Coronary artery (tissue), 2 donors: ENCODE data around the gene RASAL1.
A peak's percentile ranks its signal among the peaks of the same experiment; 100 is the strongest.
"Not testable (repeated sequence)": the region's sequence is repeated elsewhere in the genome, so short reads cannot be mapped to it uniquely, and the experiment has no call there.

Experiments
- DNase-seq: peaks from one replicate; pipeline ENCODE4 v3.0.0-alpha.2; 2017; ENCODE audit warnings: low spot score
- H3K27ac ChIP-seq, 2 donors: fragments of 200-600 bp; sonication (generic); one replicate each; pipeline ENCODE4 v1.5.1; 2016 to 2019
- H3K4me3 ChIP-seq: fragments of 200-600 bp; sonication (generic); 2 replicates; pipeline ENCODE4 v1.5.1; 2016; ENCODE audit warnings: mild to moderate bottlenecking, moderate library complexity
- TF ChIP-seq, protein P1 (sequence below): fragments of 200-600 bp; sonication (generic); IDR thresholded peaks from one replicate; pipeline ENCODE4 v1.5.1; 2019; ENCODE audit warnings: antibody characterized with exemption

Gene RASAL1

GRCh38 chr12:113146999-113147398, 11.4 kb upstream of the RASAL1 start:
- TF ChIP-seq, protein P1, sequence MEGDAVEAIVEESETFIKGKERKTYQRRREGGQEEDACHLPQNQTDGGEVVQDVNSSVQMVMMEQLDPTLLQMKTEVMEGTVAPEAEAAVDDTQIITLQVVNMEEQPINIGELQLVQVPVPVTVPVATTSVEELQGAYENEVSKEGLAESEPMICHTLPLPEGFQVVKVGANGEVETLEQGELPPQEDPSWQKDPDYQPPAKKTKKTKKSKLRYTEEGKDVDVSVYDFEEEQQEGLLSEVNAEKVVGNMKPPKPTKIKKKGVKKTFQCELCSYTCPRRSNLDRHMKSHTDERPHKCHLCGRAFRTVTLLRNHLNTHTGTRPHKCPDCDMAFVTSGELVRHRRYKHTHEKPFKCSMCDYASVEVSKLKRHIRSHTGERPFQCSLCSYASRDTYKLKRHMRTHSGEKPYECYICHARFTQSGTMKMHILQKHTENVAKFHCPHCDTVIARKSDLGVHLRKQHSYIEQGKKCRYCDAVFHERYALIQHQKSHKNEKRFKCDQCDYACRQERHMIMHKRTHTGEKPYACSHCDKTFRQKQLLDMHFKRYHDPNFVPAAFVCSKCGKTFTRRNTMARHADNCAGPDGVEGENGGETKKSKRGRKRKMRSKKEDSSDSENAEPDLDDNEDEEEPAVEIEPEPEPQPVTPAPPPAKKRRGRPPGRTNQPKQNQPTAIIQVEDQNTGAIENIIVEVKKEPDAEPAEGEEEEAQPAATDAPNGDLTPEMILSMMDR = no peak
- H3K27ac ChIP-seq = no peak overlapping the region
- DNase-seq = no peak

DNA sequence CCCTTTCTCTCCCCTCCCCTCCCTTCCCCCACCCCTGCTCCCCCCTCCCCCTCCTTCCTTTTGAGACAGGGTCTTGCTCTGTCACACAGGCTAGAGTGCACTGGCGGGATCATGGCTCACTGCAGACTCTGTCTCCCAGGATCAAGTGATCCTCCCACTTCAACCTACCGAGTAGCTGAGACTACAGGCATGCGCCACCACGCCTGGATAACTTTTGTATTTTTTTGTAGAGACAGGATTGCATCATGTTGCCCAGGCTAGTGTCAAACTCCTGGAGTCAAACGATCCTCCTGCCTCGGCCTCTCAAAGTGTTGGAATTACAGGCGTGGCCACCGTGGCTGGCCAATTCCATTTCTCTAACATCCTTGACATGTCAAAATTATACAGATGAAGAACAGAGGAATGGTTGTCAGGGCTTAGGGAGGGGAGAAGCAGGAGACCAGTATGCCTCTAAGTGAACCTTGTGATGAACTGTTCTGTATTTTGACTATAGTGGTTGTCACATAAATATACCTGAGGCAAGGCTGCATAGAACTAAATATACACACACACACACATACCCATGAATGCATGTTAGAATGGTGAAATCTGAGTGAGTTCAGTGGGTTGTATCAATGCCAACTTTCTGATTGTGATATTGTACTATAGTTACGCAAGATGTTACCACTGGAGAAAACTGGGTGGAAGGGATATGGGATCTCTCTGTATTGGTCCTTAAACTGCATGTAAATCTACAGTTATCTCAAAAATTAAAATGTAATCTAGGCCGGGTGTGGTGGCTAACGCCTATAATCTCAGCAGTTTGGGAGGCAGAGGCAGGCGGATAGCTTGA, 10.4 kb upstream of the RASAL1 start:
- H3K27ac ChIP-seq = no peak overlapping the region
- TF ChIP-seq, protein P1 = no peak
- DNase-seq = no peak
- H3K4me3 ChIP-seq = no peak overlapping the region

More at GRCh38 chr12:113146999-113147398, 11.4 kb upstream of the RASAL1 start:
- H3K4me3 ChIP-seq = no peak overlapping the region

- TF ChIP-seq, protein P1 = no peak
- no peak for DNase-seq
Observed at GRCh38 chr12:113144806-113145205, 9.2 kb upstream of the RASAL1 start.

DNA sequence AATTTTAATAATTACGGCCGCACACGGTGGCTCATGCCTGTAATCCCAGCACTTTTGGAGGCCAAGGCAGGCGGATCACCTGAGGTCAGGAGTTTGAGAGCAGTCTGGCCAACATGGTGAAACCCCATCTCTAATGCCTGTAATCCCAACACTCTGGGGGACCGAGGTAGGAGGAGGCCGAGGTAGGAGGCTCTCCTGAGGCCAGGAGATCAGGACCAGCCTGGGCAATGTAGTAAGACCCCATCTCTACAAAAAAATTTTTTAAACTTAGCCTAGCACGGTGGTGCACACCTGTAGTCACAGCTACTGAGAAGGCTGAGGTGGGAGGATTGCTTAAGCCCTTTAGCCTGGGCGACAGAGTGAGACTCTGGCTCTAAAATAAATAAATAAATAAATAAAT, 8.4 kb upstream of the RASAL1 start:
- H3K27ac ChIP-seq = no peak overlapping the region
- TF ChIP-seq, protein P1 = no peak
- no peak overlapping the region for H3K4me3 ChIP-seq
- DNase-seq = no peak

More at GRCh38 chr12:113144806-113145205, 9.2 kb upstream of the RASAL1 start:
- Histone ChIP-seq H3K27ac (no peak overlapping the region), H3K4me3 (no peak overlapping the region)

- no peak for DNase-seq
- H3K4me3 ChIP-seq = no peak overlapping the region
- peak overlapping the region in 1 of 2 donors; percentile 65 for H3K27ac ChIP-seq
- TF ChIP-seq, protein P1 = no peak
Observed at GRCh38 chr12:113142886-113143332, 7.3 kb upstream of the RASAL1 start.

- H3K4me3 ChIP-seq = no peak overlapping the region
- TF ChIP-seq, protein P1 = no peak
- peak overlapping the region in 1 of 2 donors; percentile 65 for H3K27ac ChIP-seq
- no peak for DNase-seq
Observed at GRCh38 chr12:113142173-113142885, 6.8 kb upstream of the RASAL1 start.

GRCh38 chr12:113141716-113142115, 6.2 kb upstream of the RASAL1 start:
- DNase-seq, H3K4me3 ChIP-seq: not testable (repeated sequence)

More at GRCh38 chr12:113141716-113142115, 6.2 kb upstream of the RASAL1 start:
- peak overlapping the region in 1 of 2 donors; percentile 65 for H3K27ac ChIP-seq
